GM18858 (cell line): Measurements from ENCODE around the gene REEP1.
"Not testable (repeated sequence)": the region's sequence is repeated elsewhere in the genome, so short reads cannot be mapped to it uniquely, and the experiment has no call there.

Experiments
- ATAC-seq: cut with Tn5 transposase; IDR thresholded peaks from one replicate; pipeline ENCODE4 v1.9.1; 2021; ENCODE audit not compliant: unreplicated experiment

Gene REEP1

DNA sequence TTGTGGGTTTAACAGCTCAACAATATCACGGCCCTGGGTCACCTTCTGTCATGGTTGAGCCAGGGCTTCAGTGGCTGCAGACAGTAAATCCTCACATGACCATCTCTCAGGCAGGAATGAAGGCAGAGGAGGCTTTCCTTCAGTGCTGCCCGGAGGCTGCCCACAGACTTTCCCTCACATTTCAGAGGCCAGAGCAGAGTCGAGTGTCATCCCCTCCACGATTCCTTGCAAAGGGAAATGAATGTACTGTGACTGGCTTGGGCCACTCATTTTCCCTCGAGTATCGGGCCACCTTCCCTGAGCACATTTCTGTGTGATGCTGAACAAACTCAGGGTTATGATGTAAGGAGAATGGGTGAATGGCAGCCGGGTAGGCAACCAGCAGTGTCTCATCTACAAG is 10.0 kb upstream of the REEP1 start:
- ATAC-seq, result no peak

GRCh38 chr2:86345783-86346370 is 8.5 kb upstream of the REEP1 start:
- ATAC-seq, result not testable (repeated sequence)

GRCh38 chr2:86344404-86344803 is 7.0 kb upstream of the REEP1 start:
- ATAC-seq, result no peak

DNA sequence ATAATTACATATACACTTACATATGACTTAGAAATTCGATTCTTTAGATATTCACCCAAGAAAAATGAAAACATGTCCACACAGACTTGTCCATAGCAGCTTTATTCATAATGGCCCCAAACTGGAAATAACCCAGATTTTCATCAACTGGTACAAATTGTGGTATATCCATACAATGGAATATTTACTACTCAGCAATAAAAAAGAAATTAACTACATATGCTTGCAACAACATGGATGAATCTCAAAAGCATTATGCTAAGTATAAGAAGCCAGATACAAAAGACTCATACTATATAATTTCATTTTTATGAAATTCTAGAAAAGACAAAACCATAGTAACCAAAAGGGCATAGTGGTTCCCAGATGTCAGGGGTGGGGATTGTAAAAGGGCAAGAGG is 5.1 kb upstream of the REEP1 start:
- ATAC-seq, result no peak

DNA sequence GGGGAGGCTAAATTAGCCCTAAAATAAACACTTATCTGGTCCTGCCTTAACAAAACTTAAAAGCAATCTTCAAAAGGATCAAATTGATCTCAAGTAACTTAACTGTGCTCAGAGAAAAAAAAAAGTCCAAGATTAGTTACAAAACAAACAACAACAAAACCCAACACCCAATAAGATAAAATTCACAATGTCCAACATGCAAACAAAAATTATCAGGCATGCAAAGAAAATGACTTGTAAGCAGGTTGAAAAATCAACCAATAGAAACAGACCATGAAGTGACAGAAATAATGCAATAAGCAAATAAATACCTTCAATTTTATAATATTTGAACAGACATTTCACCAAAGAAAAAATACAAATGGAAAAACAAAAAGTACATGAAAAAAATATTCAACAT is 4.0 kb upstream of the REEP1 start:
- no peak for ATAC-seq

- no peak for ATAC-seq
These were observed 1.4 kb upstream of the REEP1 start for GRCh38 chr2:86338778-86339295.

DNA sequence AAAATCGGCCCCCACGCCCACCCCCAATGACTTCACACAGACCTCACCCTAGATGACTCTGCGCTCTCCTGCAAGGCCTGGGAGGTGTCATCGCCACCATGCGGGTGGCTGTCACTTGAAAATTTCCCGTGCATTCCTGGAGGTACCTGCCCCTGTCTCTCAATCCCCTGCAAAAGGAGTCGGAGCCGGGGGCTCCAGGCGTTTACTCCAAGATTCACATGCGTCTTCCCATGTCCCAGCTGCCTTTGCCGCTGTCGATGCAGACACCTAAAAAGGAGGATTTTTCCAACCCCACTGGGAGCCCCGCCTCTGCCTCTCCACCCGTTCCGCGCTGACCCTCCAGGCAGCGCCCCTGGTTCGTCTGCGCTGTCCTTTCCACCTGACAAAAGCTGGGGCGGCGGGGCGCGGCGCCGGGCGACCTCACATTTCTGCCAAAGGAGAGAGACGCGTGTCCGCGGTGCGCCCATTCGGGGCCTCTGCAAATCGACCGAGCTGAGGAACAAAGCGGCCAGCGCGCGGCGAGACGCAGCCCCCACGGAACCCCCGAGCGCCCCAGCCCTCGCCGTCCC is 667 bp downstream of the REEP1 start:
- no peak for ATAC-seq

DNA sequence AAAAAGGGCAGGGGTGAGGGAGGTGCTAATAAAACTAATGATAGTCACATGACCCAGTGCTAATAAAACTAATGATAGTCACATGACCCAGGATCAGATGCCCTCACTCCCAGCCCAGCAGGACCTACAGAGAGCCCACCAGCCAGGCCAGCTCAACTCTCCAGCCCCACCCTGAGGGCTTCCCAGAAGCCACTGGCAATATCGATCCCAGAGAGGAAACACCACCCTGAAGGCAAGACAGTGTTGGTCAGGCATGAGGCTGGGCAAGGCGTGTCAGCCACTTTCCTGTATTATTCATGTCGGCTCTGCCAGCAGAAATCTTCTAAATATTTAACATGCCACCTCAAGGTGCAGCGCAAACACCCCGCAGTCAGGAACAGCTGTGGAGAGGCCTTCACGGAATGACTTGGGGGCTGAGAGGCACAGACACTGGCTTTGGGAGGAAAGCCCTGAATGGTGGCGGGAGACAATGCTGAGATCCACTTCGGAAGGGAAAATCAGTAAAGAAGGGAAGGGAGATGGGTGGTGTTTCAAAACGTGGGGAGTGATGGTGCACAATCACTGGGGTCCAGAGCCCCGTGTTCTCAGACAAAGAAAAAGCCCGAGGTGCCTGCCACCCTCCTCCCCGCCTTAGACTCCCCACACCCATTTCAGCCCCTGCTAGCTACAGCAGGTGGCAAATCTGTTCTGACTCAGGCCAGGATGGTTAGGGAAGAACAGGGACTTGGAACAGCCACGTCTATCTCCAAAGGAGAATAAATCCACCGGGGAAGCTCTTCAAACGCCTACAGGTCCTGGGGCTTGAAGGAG is 1.4 kb downstream of the REEP1 start:
- ATAC-seq, result no peak

GRCh38 chr2:86333378-86333777 is 4.0 kb downstream of the REEP1 start:
- no peak for ATAC-seq

DNA sequence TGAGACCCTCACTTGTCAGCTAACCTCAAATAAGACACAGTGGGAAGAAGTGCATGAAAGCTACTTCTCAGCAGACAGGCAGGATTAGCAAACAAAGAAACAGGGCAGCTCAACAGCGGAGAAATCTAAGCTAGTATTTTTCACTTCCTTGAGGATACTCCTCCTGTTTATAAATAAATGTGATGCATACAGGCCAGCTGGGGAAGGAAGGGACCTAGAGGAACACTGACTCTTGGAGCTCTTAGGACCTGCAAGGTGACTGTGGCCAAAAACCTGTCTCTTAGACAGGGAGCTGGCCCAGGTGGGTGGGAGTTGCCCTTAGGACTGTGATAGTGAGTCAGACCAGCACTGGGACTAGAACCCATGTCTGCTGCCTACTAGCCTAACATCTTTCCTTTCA is 4.8 kb downstream of the REEP1 start:
- ATAC-seq, result no peak

DNA sequence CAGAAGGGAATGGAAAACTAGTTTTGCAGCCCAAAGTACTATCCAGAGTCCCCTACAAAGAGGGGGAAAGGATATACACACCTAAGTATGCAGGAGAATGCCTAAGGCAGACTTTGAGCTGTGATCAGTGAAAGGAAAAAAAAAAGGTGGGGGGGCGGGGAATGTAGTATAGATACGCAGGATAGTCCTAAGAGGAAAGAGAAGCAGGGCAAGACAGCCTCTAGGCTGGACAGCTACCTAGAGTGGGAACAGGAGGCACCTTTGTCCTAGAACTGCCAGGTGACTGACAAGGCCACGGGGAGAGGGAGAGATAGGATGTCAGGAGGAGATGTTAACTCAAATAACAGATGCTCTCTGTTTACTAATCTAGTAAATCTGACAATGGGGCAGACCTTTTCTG is 6.0 kb downstream of the REEP1 start:
- no peak for ATAC-seq

GRCh38 chr2:86330001-86330400 is 7.4 kb downstream of the REEP1 start:
- no peak for ATAC-seq

DNA sequence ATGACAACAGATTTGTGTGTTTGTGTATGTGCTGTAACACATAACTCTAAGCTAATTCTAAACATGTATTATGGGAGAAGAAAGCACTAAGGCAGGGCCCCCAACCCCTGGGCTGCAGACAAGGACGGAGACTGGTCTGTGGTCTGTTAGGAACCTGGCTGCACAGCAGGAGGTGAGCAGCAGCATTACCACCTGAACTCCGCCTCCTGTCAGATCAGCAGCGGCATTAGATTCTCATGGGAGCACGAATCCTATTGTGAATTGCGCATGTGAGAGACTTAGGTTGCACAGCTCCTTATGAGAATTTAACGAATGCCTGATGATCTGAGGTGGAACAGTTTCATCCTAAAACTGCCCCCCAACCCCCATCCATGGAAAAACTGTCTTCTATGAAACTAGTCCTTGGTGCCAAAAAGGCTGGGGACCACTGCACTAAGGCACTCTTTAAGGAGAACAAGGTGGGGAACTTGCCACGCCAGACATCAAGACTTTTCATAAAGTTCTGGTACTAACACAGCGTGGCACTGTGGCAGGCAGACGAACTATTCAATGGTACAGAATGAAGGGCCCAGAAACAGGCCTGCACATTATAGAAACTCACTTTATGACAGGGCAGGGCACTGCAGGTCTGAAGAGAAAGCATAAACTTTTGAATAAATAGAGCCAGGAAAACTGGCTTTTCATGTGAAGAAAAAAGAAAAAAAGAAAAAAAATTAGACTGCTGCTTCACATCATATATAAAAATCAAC is 14.0 kb downstream of the REEP1 start:
- ATAC-seq, result no peak

- no peak for ATAC-seq
These were observed 17.5 kb downstream of the REEP1 start for GRCh38 chr2:86319700-86320580.

DNA sequence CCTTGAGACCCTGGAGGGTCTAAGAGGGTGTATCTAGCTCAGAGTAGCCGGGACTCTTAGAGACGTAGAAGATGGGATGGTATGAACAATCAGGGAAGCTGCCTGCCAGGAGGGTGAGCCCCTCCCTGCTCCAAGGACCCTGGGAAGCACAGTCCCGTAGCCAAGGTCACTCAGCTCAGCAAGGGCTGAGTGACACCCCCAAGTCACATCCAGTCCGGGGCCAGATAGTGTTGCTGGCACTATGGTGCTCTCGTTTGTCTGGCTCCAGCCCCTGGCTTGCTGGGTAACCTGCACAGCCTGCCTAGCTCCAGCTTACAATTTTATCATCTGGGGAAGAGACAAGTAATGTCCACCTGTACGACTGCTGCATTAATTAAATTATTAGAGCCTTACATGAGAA is 22.3 kb downstream of the REEP1 start:
- ATAC-seq, result no peak

DNA sequence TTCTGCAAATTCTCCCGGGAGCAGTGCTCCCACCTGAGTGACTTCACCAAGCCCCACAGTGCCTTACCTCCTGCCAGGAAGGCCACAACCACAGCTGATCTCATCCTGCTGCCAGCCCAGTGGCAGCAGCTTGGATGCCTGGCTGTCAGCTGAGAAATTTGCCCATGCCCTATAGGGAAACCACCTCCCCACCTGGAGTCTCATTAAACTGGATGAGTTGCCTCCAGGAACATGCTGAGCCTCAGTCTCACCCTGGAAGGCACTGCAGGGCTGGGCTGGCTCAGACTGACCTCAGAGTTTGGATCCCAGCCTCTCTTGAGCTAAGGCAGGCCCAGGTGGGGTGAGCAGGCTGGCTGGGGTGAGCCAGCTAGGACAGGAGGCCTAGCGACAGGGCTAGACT is 23.3 kb downstream of the REEP1 start:
- no peak for ATAC-seq

DNA sequence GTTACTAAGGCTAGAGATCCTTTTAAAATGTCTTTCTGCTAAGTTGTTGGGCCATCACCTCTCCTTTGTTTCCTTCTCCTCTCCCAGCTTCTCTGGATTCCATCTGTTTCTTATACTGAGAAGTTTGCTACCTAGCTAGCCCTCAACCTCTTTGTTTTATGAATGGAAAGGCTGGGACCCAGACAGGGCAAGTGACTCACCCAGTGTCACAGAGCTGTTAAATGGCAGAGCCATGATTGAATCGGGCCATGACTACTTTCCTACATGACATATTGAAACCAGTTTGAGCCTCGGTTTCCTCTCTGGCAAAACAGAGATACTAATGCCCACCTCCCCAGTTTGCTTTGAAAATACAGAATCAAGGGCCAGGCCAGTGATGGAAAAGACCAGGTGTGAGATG is 24.1 kb downstream of the REEP1 start:
- ATAC-seq, result no peak

DNA sequence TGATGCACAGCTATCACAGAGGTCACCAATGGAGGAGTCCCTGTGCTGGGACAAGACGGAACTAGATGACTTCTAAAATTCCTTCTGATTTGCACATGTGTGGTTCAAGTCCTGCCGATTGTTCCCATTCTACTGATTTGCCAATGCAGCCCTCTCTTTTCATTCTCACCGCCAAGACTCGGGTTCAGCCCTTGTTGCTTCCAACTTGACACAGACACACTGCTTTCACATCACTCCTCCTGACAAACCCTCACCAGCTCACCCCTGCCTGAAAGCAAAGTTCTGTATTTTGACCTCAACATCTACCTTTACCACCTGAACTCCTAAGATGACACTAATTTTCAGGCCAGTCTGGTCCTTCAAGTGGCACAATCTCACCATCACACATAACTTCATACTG is 25.5 kb downstream of the REEP1 start:
- ATAC-seq, result no peak

DNA sequence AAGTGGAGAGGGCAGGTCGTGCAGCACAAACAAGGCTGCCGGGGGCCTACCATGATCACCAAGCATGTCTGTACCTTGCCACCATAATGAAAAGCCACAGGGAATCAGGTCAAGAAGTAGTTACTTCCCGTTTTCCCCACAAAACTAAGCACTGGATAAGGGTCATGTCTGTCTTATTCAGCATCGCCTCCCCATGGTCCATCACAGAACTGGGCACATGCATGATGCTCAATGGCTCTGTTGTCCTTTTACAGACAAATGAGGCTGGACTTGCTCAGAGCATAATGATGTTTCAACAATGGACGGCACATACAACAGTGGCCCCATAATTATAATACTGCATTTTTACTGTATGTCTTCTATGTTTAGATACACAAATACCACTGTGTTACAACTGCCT is 27.5 kb downstream of the REEP1 start:
- ATAC-seq, result no peak

DNA sequence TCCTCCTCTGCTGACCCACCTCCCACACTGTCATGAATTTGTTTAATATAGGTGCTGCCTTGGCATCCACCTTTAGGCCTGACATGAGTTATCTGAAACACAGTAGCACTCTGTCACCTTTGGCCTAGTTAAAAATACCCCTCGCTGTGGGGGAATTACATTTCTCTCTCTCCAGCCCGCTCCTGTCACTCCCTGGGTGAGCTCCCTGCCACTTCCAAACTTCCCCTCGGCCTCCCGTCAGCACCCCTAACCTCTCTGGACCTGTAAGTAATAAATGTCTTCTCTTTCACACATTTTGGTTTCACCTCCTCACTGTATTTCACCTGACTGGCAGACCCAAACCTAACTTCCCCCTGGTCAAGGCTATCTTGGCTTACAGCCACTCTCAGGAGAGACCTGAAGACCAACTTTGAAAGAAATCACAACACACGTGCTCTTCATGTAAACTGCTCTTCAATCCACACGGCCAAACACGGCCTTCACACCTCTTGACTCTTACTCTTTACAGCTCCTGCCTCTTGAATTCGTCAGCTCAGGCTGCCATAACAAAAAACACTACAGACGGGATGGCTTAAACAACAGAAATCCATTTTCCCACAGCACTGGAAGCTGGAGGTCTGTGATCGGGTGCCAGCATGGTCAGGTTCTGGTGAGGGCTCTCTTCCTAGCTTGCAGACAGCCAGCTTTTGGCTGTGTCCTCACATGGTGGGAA is 28.3 kb downstream of the REEP1 start:
- no peak for ATAC-seq
